GM19023 (cell line): Measurements from ENCODE around the gene PIP5K1C.
"Not testable (repeated sequence)": the region's sequence is repeated elsewhere in the genome, so short reads cannot be mapped to it uniquely, and the experiment has no call there.

ENCODE experiments used
- ATAC-seq: cut with Tn5 transposase; IDR thresholded peaks from one replicate; pipeline ENCODE4 v1.9.1; 2021; ENCODE audit warnings: mild to moderate bottlenecking, moderate library complexity; ENCODE audit not compliant: unreplicated experiment

Gene PIP5K1C

GRCh38 chr19:3603121-3603811 is 97.0 kb downstream of the PIP5K1C start:
- ATAC-seq: no peak

DNA sequence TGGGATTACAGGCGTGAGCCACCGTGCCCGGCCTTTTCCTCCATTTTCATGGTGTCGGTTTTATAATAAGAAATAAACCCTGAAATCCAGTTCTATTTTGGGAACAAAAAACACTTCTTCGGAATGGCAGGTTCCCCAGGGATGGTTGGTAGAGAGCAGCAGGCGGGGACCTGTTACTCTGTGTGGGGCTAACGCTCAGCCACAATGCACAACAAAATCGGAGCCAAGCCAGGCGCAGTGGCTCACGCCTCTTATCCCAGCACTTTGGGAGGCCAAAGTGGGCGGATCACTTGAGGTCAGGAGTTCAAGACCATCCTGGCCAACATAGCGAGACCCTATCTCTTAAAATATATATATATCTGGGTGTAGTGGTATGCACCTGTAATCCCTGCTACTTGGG is 99.2 kb downstream of the PIP5K1C start:
- ATAC-seq: no peak

DNA sequence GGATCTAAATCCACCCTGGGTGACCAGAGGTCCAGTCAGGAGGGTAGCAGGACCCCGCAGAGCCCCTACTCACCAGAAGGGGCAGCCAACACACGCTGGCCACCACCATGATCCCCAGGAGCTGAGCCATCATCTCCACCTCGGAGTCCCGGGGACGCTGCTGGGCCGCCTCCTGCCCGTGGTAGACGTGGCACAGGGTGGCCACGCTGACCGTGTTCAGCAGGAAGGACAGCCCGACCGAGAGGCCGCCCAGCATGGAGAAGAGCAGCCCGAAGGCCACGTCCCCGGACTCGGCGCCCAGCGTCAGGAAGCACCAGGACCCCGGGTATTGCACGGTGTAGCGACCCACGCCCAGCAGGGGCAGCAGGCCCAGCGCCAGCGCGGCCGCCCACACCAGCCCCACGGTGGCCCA is 100.5 kb downstream of the PIP5K1C start:
- no peak for ATAC-seq

GRCh38 chr19:3595521-3596061 is 104.7 kb downstream of the PIP5K1C start:
- no peak for ATAC-seq

- ATAC-seq: no peak
Measured at GRCh38 chr19:3593156-3593555, 107.1 kb downstream of the PIP5K1C start.

- ATAC-seq: no peak
Measured at GRCh38 chr19:3591876-3592613, 108.2 kb downstream of the PIP5K1C start.

- no peak for ATAC-seq
Measured at GRCh38 chr19:3590991-3591659, 109.1 kb downstream of the PIP5K1C start.

DNA sequence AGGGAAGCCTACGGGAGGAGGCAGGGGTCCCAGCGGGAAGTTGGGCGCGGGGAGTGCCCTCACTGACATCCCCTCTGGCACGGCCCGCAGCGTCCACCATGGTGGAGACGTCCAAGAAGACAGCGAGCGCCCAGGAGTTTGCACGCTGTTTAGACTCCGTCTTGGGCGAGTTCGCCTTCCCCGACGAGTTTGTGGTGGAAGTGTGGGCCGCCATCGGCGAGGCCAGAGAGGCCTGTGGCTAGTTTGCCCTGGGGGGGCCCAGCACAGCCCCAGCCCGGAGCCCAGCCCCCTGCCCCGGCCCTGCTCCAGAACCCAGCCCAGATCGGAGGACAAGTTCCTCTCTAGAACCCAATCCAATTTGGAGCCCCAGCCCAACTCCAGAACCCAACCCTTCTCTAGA is 110.3 kb downstream of the PIP5K1C start:
- no peak for ATAC-seq

DNA sequence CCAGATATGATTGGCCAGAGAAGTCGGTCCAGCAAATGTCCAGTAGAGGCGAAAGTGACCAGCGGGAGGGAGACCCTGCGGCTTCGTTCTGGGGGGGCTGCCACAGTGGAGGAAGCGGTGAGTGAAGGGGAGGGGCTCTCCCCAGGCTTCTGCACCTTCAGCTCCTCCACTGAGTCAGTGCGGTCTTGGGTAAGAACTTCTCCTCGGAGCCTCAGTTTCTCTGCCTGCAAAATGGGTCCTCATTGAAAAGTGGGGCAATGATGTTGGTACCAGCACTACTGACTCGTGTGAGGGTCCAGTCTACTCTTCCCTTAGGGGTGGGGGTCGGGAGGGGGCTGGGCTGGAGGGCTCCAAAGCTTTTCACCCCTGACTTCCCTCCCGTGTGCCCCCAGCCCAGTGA is 110.8 kb downstream of the PIP5K1C start:
- ATAC-seq: no peak

DNA sequence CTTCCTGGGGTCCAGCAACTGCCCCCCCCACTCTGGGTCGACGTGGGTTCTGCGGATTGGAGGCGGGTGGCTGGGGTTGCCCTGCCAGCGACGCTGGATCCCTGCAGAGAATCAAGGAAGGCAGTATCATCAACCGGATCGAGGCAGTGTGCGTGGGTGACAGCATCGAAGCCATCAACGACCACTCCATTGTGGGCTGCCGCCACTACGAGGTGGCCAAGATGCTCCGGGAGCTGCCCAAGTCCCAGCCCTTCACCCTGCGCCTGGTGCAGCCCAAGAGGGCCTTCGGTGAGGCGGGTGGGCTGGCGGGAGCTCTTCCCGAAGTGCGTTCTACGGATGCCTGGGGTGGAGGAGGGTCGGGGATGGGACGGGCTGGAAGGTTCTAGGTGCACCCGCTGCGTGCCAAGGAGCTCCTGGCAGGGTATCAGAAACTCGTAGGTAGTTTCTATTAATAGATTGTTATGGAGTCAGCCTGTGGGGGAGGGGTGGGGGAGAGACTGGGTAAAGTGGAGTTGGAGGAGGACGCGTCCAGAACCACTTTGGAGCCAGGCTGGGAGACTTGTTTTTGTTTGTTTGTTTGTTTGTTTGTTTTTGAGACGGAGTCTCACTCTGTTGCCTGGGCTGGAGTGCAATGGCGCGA is 113.4 kb downstream of the PIP5K1C start:
- ATAC-seq: no peak

DNA sequence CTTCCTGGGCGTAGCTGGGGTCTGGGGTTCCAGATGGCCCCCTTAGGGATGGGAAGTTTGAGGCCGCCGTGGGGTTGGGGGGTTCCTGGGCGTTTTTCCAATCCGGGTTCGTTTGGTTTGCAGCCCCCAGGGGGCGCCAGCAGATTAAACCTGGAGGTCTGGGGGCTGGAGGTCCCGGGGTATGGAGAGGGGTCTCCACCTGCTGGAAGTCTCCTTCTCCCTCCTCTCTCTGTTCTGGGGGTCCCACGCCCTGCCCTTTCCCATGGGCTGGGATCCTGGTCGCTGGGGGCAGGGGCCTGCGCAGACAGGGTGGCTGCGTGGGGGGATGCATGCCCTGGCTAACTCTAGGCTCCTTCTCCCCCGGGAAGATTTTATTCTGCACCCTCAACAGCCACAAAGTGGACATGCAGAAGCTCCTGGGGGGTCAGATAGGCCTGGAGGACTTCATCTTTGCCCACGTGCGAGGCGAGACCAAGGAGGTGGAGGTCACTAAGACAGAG is 114.1 kb downstream of the PIP5K1C start:
- ATAC-seq: no peak

- ATAC-seq: no peak
Measured at GRCh38 chr19:3585301-3586126, 114.8 kb downstream of the PIP5K1C start, which contains the start of gene GIPC3. Gene GIPC3, plus strand, starts transcription at chr19:3585478. Its CDS starts 120 bp downstream, at chr19:3585598.

DNA sequence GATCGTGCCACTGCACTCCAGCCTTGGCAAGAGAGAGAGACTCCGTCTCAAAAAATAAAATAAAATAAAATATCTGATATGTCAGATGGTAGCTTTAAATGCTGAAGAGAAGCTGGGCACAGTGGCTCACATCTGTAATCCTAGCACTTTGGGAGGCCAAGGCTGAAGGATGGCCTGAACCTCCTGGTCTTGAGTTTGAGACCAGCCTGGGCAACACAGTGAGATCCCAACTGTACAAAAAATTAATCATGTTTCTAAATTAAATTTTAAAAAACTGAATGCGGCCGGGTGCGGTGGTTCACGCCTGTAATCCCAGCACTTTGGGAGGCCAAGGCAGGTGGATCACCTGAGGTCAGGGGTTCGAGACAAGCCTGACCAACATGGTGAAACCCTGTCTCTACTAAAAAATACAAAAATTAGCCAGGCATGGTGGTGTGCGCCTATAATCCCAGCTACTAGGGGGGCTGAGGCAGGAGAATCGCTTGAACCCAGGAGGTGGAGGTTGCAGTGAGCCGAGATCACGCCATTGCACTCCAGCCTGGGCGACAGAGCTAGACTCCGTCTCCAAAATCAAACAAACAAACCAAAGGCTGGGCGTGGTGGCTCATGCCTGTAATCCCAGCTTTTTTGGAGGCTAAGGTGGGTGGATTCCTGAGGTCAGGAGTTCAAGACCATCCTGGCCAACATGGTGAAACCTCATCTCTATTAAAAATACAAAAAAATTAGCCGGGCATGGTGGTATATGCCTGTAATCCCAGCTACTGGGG is 116.0 kb downstream of the PIP5K1C start:
- ATAC-seq: not testable (repeated sequence)

DNA sequence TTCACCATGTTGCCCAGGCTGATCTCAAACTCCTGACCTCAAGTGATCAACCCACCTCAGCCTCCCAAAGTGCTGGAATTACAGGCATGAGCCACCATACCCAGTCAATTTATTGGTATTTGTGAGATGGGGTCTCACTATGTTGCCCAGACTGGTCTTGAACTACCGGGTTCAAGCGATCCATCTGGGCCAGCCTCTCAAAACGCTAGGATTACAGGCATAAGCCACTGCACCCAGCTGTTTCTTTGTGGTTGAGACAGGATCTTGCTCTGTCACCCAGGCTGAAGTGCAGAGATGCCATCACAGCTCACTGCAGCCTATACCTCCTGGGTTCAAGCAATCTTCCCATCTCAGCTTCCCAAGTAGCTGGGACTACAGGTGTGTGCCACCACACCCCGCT is 118.5 kb downstream of the PIP5K1C start:
- ATAC-seq: not testable (repeated sequence)
